Ishikawa (cell line): ENCODE results near the gene DNPEP.
A peak's percentile ranks its signal among the peaks of the same experiment; 100 is the strongest.

ENCODE experiments used
- CEBPB ChIP-seq: IDR thresholded peaks from 2 replicates; pipeline ENCODE4 v1.6.1; 2012
- CREB1 ChIP-seq: IDR thresholded peaks from 2 replicates; pipeline ENCODE4 v1.6.1; 2012; ENCODE audit warnings: low read depth
- EGR1 ChIP-seq: IDR thresholded peaks from 2 replicates; pipeline ENCODE4 v1.6.1; 2012
- EP300 ChIP-seq: IDR thresholded peaks from 2 replicates; pipeline ENCODE4 v1.6.1; 2012; ENCODE audit warnings: borderline replicate concordance
- FOXM1 ChIP-seq: IDR thresholded peaks from 2 replicates; pipeline ENCODE4 v1.6.1; 2012; ENCODE audit warnings: low read depth, borderline replicate concordance
- MAX ChIP-seq: IDR thresholded peaks from 2 replicates; pipeline ENCODE4 v1.6.1; 2012
- NFIC ChIP-seq: IDR thresholded peaks from 2 replicates; pipeline ENCODE4 v1.6.1; 2012
- RAD21 ChIP-seq: IDR thresholded peaks from 2 replicates; pipeline ENCODE4 v1.6.1; 2012; ENCODE audit warnings: low read depth
- REST ChIP-seq: IDR thresholded peaks from 2 replicates; pipeline ENCODE4 v1.6.1; 2012; ENCODE audit warnings: low read depth, mild to moderate bottlenecking
- TAF1 ChIP-seq: IDR thresholded peaks from 2 replicates; pipeline ENCODE4 v1.6.1; 2012; ENCODE audit warnings: low read depth, mild to moderate bottlenecking
- TCF12 ChIP-seq: IDR thresholded peaks from 2 replicates; pipeline ENCODE4 v1.6.1; 2012; ENCODE audit warnings: low read depth
- TEAD4 ChIP-seq: IDR thresholded peaks from 2 replicates; pipeline ENCODE4 v1.6.1; 2012
- USF1 ChIP-seq: IDR thresholded peaks from 2 replicates; pipeline ENCODE4 v1.6.1; 2012
- YY1 ChIP-seq: IDR thresholded peaks from 2 replicates; pipeline ENCODE4 v1.6.1; 2012; ENCODE audit warnings: low read depth
- ZBTB7A ChIP-seq: IDR thresholded peaks from 2 replicates; pipeline ENCODE4 v1.6.1; 2012; ENCODE audit warnings: low read depth

DNPEP gene

GRCh38 chr2:219435701-219436100, 48.0 kb upstream of the DNPEP start:
- TF ChIP-seq ZBTB7A, result no peak
- TF ChIP-seq REST, result no peak
- no peak for TF ChIP-seq CEBPB
- no peak for TF ChIP-seq CREB1

GRCh38 chr2:219434718-219435525, 47.2 kb upstream of the DNPEP start, which contains the start of gene SPEG:
Gene SPEG (plus strand): TSS chr2:219434843. CDS start chr2:219434978, 135 bp downstream.
- TF ChIP-seq MAX (no peak), YY1 (no peak), CEBPB (no peak), ZBTB7A (no peak), TAF1 (no peak), NFIC (no peak), REST (no peak), USF1 (no peak), EP300 (no peak), TCF12 (no peak), RAD21 (no peak)

- TF ChIP-seq RAD21 (no peak), EGR1 (no peak), MAX (no peak), REST (no peak), FOXM1 (no peak), YY1 (no peak), CEBPB (no peak), ZBTB7A (no peak), NFIC (no peak), EP300 (no peak), CREB1 (no peak), TCF12 (no peak), USF1 (no peak), TEAD4 (no peak)
These were observed 46.7 kb upstream of the DNPEP start for GRCh38 chr2:219434468-219434717.

- TF ChIP-seq TAF1 (no peak), RAD21 (peak; percentile 59)
These were observed 46.2 kb upstream of the DNPEP start for GRCh38 chr2:219433666-219434467.
